Measurements from ENCODE around the gene SHISAL1.

The SHISAL1 gene

GRCh38 chr22:44281768-44282637 is 30.7 kb downstream of the SHISAL1 start:
- no peak for TF ChIP-seq CTCF (IDR thresholded peaks at IDR 0.05)
- no peak for TF ChIP-seq ZFX (IDR thresholded peaks at IDR 0.05; ENCODE audit: borderline replicate concordance)
- H3K27ac ChIP-seq: no peak overlapping the region

GRCh38 chr22:44280665-44281188 is 32.0 kb downstream of the SHISAL1 start:
- H3K27ac ChIP-seq: no peak overlapping the region
- TF ChIP-seq ZFX (IDR thresholded peaks at IDR 0.05; ENCODE audit: borderline replicate concordance) (no peak), CTCF (IDR thresholded peaks at IDR 0.05) (no peak)

GRCh38 chr22:44279069-44279360 is 33.7 kb downstream of the SHISAL1 start:
- TF ChIP-seq ZFX (IDR thresholded peaks at IDR 0.05; ENCODE audit: borderline replicate concordance): no peak
- no peak for TF ChIP-seq CTCF (IDR thresholded peaks at IDR 0.05)
- H3K27ac ChIP-seq: no peak overlapping the region

GRCh38 chr22:44278243-44279068 is 34.3 kb downstream of the SHISAL1 start:
- no peak for TF ChIP-seq CTCF (IDR thresholded peaks at IDR 0.05)
- no peak for TF ChIP-seq ZFX (IDR thresholded peaks at IDR 0.05; ENCODE audit: borderline replicate concordance)

GRCh38 chr22:44277386-44278135 is 35.2 kb downstream of the SHISAL1 start:
- TF ChIP-seq CTCF (IDR thresholded peaks at IDR 0.05) (no peak), ZFX (IDR thresholded peaks at IDR 0.05; ENCODE audit: borderline replicate concordance) (no peak)
- no peak overlapping the region for H3K27ac ChIP-seq

More at GRCh38 chr22:44278243-44279068, 34.3 kb downstream of the SHISAL1 start:
- no peak overlapping the region for H3K27ac ChIP-seq

GRCh38 chr22:44276706-44277356 is 35.9 kb downstream of the SHISAL1 start:
- H3K27ac ChIP-seq: no peak overlapping the region
- TF ChIP-seq ZFX (IDR thresholded peaks at IDR 0.05; ENCODE audit: borderline replicate concordance) (no peak), CTCF (IDR thresholded peaks at IDR 0.05) (no peak)

All from 22Rv1 (cell line).